ENCODE measurements around the gene TBC1D1.

DNA sequence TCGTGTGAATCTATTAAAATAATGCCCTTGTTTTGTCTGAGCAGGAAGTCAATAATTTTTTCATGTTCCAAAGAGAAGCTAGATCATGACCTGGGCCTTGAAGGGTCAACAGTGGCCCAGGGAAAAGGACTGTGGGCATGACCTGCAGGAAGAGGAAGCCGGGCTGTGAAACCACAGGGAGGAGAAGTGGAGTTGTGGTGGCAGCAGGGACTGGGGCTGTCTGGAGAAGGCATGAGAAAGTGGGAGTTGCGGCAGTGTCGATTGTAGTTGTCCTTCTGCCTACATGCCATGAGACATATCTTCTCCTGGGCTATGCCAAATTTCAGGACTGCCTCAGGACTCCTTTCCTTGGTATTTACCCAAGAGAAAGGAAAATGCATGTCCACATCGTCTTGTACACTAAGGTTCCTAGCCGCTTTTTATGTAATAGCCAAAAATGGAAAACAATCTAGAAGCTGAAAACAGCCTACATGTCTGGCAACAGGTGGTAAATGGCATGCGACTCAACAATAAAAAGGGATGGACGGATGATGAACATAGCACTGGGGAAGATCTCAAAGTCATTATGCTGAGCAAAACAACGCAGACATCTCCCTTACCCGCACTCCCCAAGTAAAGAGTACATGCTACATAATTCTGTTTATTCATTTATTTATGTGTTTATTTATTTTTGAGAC is 55.8 kb downstream of the TBC1D1 start:
- TF ChIP-seq ZNF274 (IDR thresholded peaks at IDR 0.05; ENCODE audit: low read depth, low read length) (no peak), YY1 (IDR thresholded peaks at IDR 0.05; ENCODE audit: insufficient read depth, insufficient read length) (no peak)
